ENCODE measurements around the gene ROCK2. TPM values are rescaled to one million over a fixed set of nuclear protein-coding genes. Genes with fewer than 3 reads are reported as not detected.

The ROCK2 gene
- total RNA-seq, 1 experiment from 2014 or later: 64.4 TPM

- peaks cover 29% of the 10 kb centered on the region for H3K36me3 Mint-ChIP-seq (ENCODE audit: insufficient read depth, unreplicated experiment)
- intact Hi-C loops (cut with micrococcal nuclease; ENCODE audit: unreplicated experiment): no loop called here
- H3K4me3 Mint-ChIP-seq (ENCODE audit: unreplicated experiment): no peak overlapping the region
- no peak for TF ChIP-seq CTCF (IDR thresholded peaks at IDR 0.05; ENCODE audit: insufficient read depth in 1 of 2, low read depth in 1 of 2, low read length in 1 of 2, severe bottlenecking in 1 of 2, unreplicated experiment in 1 of 2)
- DNase-seq: no peak
- H3K27me3 Mint-ChIP-seq (ENCODE audit: insufficient read depth, unreplicated experiment): no peaks in the 10 kb centered on the region
- no peaks in the 10 kb centered on the region for H3K4me1 ChIP-seq
- no peak overlapping the region for H3K4me3 ChIP-seq (ENCODE audit: low read depth, low read length)
- H3K4me1 Mint-ChIP-seq (ENCODE audit: low read depth, unreplicated experiment): peaks cover 4% of the 10 kb centered on the region
- no peak overlapping the region for H3K27ac Mint-ChIP-seq (ENCODE audit: unreplicated experiment)
- ChIA-PET POLR2A (no interaction called here), CTCF (no interaction called here)
- no peaks in the 10 kb centered on the region for H3K9me3 ChIP-seq
- H3K9me3 Mint-ChIP-seq (ENCODE audit: unreplicated experiment): no peaks in the 10 kb centered on the region
- no TSS peak for BruUV-seq (replicated peaks)
- no peaks in the 10 kb centered on the region for H3K36me3 ChIP-seq (ENCODE audit: control insufficient read depth, insufficient read depth, low read length)
- H3K27me3 ChIP-seq (replicated peaks; ENCODE audit: control insufficient read depth, insufficient read depth, low read length): no peaks in the 10 kb centered on the region
These were observed 68.5 kb downstream of the ROCK2 start for GRCh38 chr2:11275910-11276309.

GRCh38 chr2:11270891-11271290, 73.5 kb downstream of the ROCK2 start:
- CTCF ChIA-PET: no interaction called here
- peaks cover 37% of the 10 kb centered on the region for H3K36me3 Mint-ChIP-seq (ENCODE audit: insufficient read depth, unreplicated experiment)
- H3K4me1 Mint-ChIP-seq (ENCODE audit: low read depth, unreplicated experiment): no peaks in the 10 kb centered on the region
- DNase-seq: no peak
- intact Hi-C loops (cut with micrococcal nuclease; ENCODE audit: unreplicated experiment): no loop called here
- Histone ChIP-seq H3K4me3 (ENCODE audit: low read depth, low read length) (no peak overlapping the region), H3K9me3 (no peaks in the 10 kb centered on the region), H3K4me1 (no peaks in the 10 kb centered on the region), H3K27me3 (replicated peaks; ENCODE audit: control insufficient read depth, insufficient read depth, low read length) (no peaks in the 10 kb centered on the region), H3K36me3 (ENCODE audit: control insufficient read depth, insufficient read depth, low read length) (no peaks in the 10 kb centered on the region)
- no peaks in the 10 kb centered on the region for H3K9me3 Mint-ChIP-seq (ENCODE audit: unreplicated experiment)
- H3K27ac Mint-ChIP-seq (ENCODE audit: unreplicated experiment): no peak overlapping the region
- no peak for TF ChIP-seq CTCF (IDR thresholded peaks at IDR 0.05; ENCODE audit: insufficient read depth in 1 of 2, low read depth in 1 of 2, low read length in 1 of 2, severe bottlenecking in 1 of 2, unreplicated experiment in 1 of 2)
- BruUV-seq (replicated peaks): no TSS peak
- H3K4me3 Mint-ChIP-seq (ENCODE audit: unreplicated experiment): no peak overlapping the region
- H3K27me3 Mint-ChIP-seq (ENCODE audit: insufficient read depth, unreplicated experiment): no peaks in the 10 kb centered on the region
- POLR2A ChIA-PET: no interaction called here

- BruUV-seq (replicated peaks): no TSS peak
- no peak overlapping the region for H3K27ac Mint-ChIP-seq (ENCODE audit: unreplicated experiment)
- H3K4me1 Mint-ChIP-seq (ENCODE audit: low read depth, unreplicated experiment): no peaks in the 10 kb centered on the region
- intact Hi-C loops (cut with micrococcal nuclease; ENCODE audit: unreplicated experiment): no loop called here
- H3K4me3 Mint-ChIP-seq (ENCODE audit: unreplicated experiment): no peak overlapping the region
- Histone ChIP-seq H3K4me3 (ENCODE audit: low read depth, low read length) (no peak overlapping the region), H3K4me1 (no peaks in the 10 kb centered on the region), H3K36me3 (ENCODE audit: control insufficient read depth, insufficient read depth, low read length) (no peaks in the 10 kb centered on the region), H3K9me3 (no peaks in the 10 kb centered on the region), H3K27me3 (replicated peaks; ENCODE audit: control insufficient read depth, insufficient read depth, low read length) (no peaks in the 10 kb centered on the region)
- ChIA-PET POLR2A (no interaction called here), CTCF (no interaction called here)
- no peaks in the 10 kb centered on the region for H3K27me3 Mint-ChIP-seq (ENCODE audit: insufficient read depth, unreplicated experiment)
- H3K36me3 Mint-ChIP-seq (ENCODE audit: insufficient read depth, unreplicated experiment): peaks cover 43% of the 10 kb centered on the region
- TF ChIP-seq CTCF (IDR thresholded peaks at IDR 0.05; ENCODE audit: insufficient read depth in 1 of 2, low read depth in 1 of 2, low read length in 1 of 2, severe bottlenecking in 1 of 2, unreplicated experiment in 1 of 2): no peak
- no peak for DNase-seq
- H3K9me3 Mint-ChIP-seq (ENCODE audit: unreplicated experiment): no peaks in the 10 kb centered on the region
These were observed 76.5 kb downstream of the ROCK2 start for GRCh38 chr2:11267931-11268330.
